ENCODE data around the gene LOXL3. TPM values are rescaled to one million over a fixed set of nuclear protein-coding genes. Genes with fewer than 3 reads are reported as not detected.

The LOXL3 gene
- total and polyA plus RNA-seq, 2 of the 8 experiments (the other 6 are each of a cell fraction or from before 2014, with no cell fraction given) = 22.4 to 27.2 TPM

- Histone ChIP-seq H3K4me1 (replicated peaks in 1 of 4; ENCODE audit: control insufficient read depth in 3 of 4, insufficient read depth in 4 of 4, low read length in 3 of 4) (peaks cover 2 to 24% (median 14%) of the 10 kb centered on the region in 4 experiments), H3K23me2 (ENCODE audit: low read depth, low read length) (peaks cover 14% of the 10 kb centered on the region), H3K79me2 (ENCODE audit: control insufficient read depth in 1 of 2, insufficient read depth in 2 of 2, low read length in 2 of 2) (peaks cover 0 to 3% of the 10 kb centered on the region in 2 experiments; a peak in 1 of 4 replicates), H2BK20ac (ENCODE audit: low read length) (no peak overlapping the region), H3K23ac (ENCODE audit: insufficient read length) (no peak overlapping the region), H3K4ac (replicated peaks; ENCODE audit: insufficient read length, low read depth, low read length) (no peak overlapping the region), H3K56ac (replicated peaks; ENCODE audit: insufficient read length, low read depth, low read length) (no peak overlapping the region), H2AK5ac (ENCODE audit: low read depth, low read length) (no peak overlapping the region), H2AFZ (ENCODE audit: low read length) (no peak overlapping the region), H3K27ac (ENCODE audit: low read depth, low read length) (no peak overlapping the region), H2BK12ac (ENCODE audit: low read depth, low read length) (no peak overlapping the region), H3K4me3 (ENCODE audit: extremely low read depth in 1 of 4, insufficient read depth in 2 of 4, low read depth in 3 of 4, low read length in 4 of 4) (no peak overlapping the region), H3K27me3 (replicated peaks in 1 of 4; ENCODE audit: control insufficient read depth in 3 of 4, extremely low read depth in 1 of 4, insufficient read depth in 3 of 4, low read length in 3 of 4) (peaks cover 54 to 80% (median 75%) of the 10 kb centered on the region in 4 experiments), H4K8ac (ENCODE audit: extremely low read depth, insufficient read depth, low read length) (no peak overlapping the region), H3K9me3 (ENCODE audit: insufficient read depth in 2 of 2, low read depth in 1 of 2, low read length in 1 of 2) (no peaks in the 10 kb centered on the region; a peak in 1 of 4 replicates), H2BK5ac (ENCODE audit: low read depth, low read length) (no peak overlapping the region), H3K9ac (replicated peaks in 1 of 4; ENCODE audit: extremely low read depth in 1 of 4, low read depth in 3 of 4, low read length in 3 of 4) (no peak overlapping the region), H2BK120ac (replicated peaks; ENCODE audit: low read depth, low read length) (no peak overlapping the region), H3K18ac (ENCODE audit: extremely low read depth, low read length) (no peak overlapping the region), H4K5ac (ENCODE audit: insufficient read length, low read depth, low read length) (no peak overlapping the region), H2BK15ac (ENCODE audit: low read length) (no peak overlapping the region), H4K91ac (replicated peaks; ENCODE audit: insufficient read length, low read length) (no peak overlapping the region), H3K79me1 (ENCODE audit: low read depth, low read length) (no peaks in the 10 kb centered on the region), H3K36me3 (ENCODE audit: control insufficient read depth in 2 of 4, insufficient read depth in 4 of 4, low read length in 3 of 4) (peaks cover 0 to 15% (median 3%) of the 10 kb centered on the region in 4 experiments; a peak in 6 of 8 replicates), H3K4me2 (ENCODE audit: insufficient read depth in 1 of 2, low read depth in 2 of 2, low read length in 2 of 2) (no peak overlapping the region), H4K20me1 (replicated peaks in 1 of 2; ENCODE audit: control insufficient read depth in 1 of 2, insufficient read depth in 2 of 2, low read length in 2 of 2) (peaks cover 2 to 6% of the 10 kb centered on the region in 2 experiments), H3K14ac (ENCODE audit: insufficient read length) (no peak overlapping the region)
- no peak for FAIRE-seq
- POLR2A ChIA-PET (ENCODE audit: partially characterized antibody) = interaction anchor here (0.8 to 3.5 kb wide), 5 partner anchors 10 to 69 kb away, joined by 3 to 26 read pairs (median 9); partner anchors contain the start of gene LBX2
- TF ChIP-seq PHF8 (conservative IDR thresholded peaks at IDR 0.05; ENCODE audit: low read depth, low read length) = no peak
- DNase-seq (ENCODE audit: low read depth in 1 of 2, low spot score in 2 of 2) = no peak
- WGBS, 2 experiments (ENCODE audit: extremely low coverage in 1 of 2, insufficient coverage in 1 of 2, insufficient read length in 1 of 2, insufficient replicate concordance in 2 of 2, low coverage in 1 of 2, low lambda C conversion rate in 2 of 2, missing lambda C conversion rate in 1 of 2) = 80% methylated on average over 4 of the region's 4 CpGs; no CpG with 5 or more reads in 1 of the 2 experiments
- CTCF ChIA-PET (ENCODE audit: partially characterized antibody) = interaction anchor here (0.7 to 2.6 kb wide), 8 partner anchors 8 to 582 kb away, joined by 3 to 16 read pairs (median 6); partner anchors contain the start of genes CCDC142, LBX2 and TTC31
Measured at GRCh38 chr2:74510272-74510671, 43.5 kb downstream of the LOXL3 start.
